Right hindlimb (tissue), 1 donor: ENCODE results near the gene HMGCS1.
"Not testable (repeated sequence)": the region's sequence is repeated elsewhere in the genome, so short reads cannot be mapped to it uniquely, and the experiment has no call there.

Source experiments
- DNase-seq: peaks from one replicate; pipeline ENCODE4 v3.0.0-alpha.2; 2018

The HMGCS1 gene

GRCh38 chr5:43270645-43271044 lies 42.6 kb downstream of the HMGCS1 start:
- DNase-seq, result no peak

GRCh38 chr5:43268188-43268820 lies 44.9 kb downstream of the HMGCS1 start:
- DNase-seq, result no peak

- DNase-seq, result not testable (repeated sequence)
Measured at GRCh38 chr5:43262269-43262668, 50.9 kb downstream of the HMGCS1 start.

GRCh38 chr5:43258116-43258515 lies 55.1 kb downstream of the HMGCS1 start:
- no peak for DNase-seq

- no peak for DNase-seq
Measured at GRCh38 chr5:43256261-43256966, 56.8 kb downstream of the HMGCS1 start.

GRCh38 chr5:43255704-43256103 lies 57.5 kb downstream of the HMGCS1 start:
- no peak for DNase-seq

- DNase-seq, result no peak
Measured at GRCh38 chr5:43251754-43252153, 61.5 kb downstream of the HMGCS1 start.

- no peak for DNase-seq
Measured at GRCh38 chr5:43245724-43246385, 67.4 kb downstream of the HMGCS1 start.

- DNase-seq, result no peak
Measured at GRCh38 chr5:43244823-43245565, 68.2 kb downstream of the HMGCS1 start.

- DNase-seq, result no peak
Measured at GRCh38 chr5:43243270-43243669, 69.9 kb downstream of the HMGCS1 start.

GRCh38 chr5:43242196-43242595 lies 71.0 kb downstream of the HMGCS1 start:
- DNase-seq, result no peak
